Endothelial cell of umbilical vein (primary cell): ENCODE data around the gene AGBL5. TPM values are rescaled to one million over a fixed set of nuclear protein-coding genes. Genes with fewer than 3 reads are reported as not detected.

Source experiments
- BruUV-seq: library from RNA; stranded (reverse); fragments of 400-500 nt; replicated peaks from 2 replicates; lab custom pipeline; 2021; lab: Mats Ljungman, UMichigan
- CTCF ChIA-PET: fragments of 300-600, 350-600 bp; sonication (Branson Sonifier 250); formaldehyde crosslinking; loops from one replicate; lab custom pipeline; 2021; ENCODE audit warnings: antibody characterized with exemption, inconsistent platforms; lab: Charles Lee
- POLR2A ChIA-PET: fragments of 300-600, 350-600 bp; sonication (Branson Sonifier 250); formaldehyde crosslinking; loops from one replicate; lab custom pipeline; 2021; ENCODE audit warnings: antibody characterized with exemption, inconsistent platforms; lab: Charles Lee
- DNase-seq: peaks from one replicate; pipeline ENCODE4 v3.0.0-alpha.2; 2011; ENCODE audit warnings: low read depth, low spot score
- FAIRE-seq: peaks from 2 replicates; lab custom pipeline; 2011; peaks lifted over from hg19 to GRCh38; lab: Jason Lieb, UNC
- H2AFZ ChIP-seq: 2 replicates; pipeline ENCODE4 v1.6.0; 2012; ENCODE audit warnings: low read depth, low read length, control low read depth, inconsistent platforms
- H3K27ac ChIP-seq: 2 replicates; pipeline ENCODE4 v1.5.1; 2011; ENCODE audit warnings: low read depth, mild to moderate bottlenecking, control low read depth, low read length, moderate library complexity; ENCODE audit not compliant: insufficient read depth
- H3K27me3 ChIP-seq, 2 experiments: 2 replicates each; pipeline versions ENCODE4 v1.6.0 to v1.6.1; 2011; ENCODE audit warnings: low read length in 2 of 2, mixed read lengths in 1 of 2; ENCODE audit not compliant: control insufficient read depth in 2 of 2, insufficient read depth in 2 of 2
- H3K36me3 ChIP-seq, 2 experiments: 2 replicates in 1 of 2; 3 replicates in 1 of 2; pipeline ENCODE4 v1.5.1; 2011; ENCODE audit warnings: low read length in 2 of 2, mild to moderate bottlenecking in 1 of 2, moderate library complexity in 1 of 2; ENCODE audit not compliant: control insufficient read depth in 2 of 2, insufficient read depth in 2 of 2; ENCODE audit errors: extremely low read depth in 1 of 2
- H3K4me1 ChIP-seq: 3 replicates; pipeline ENCODE4 v1.5.1; 2011; ENCODE audit warnings: mild to moderate bottlenecking, low read length; ENCODE audit not compliant: control insufficient read depth, insufficient read depth; ENCODE audit errors: extremely low read depth
- H3K4me2 ChIP-seq: 2 replicates; pipeline ENCODE4 v1.6.1; 2011; ENCODE audit warnings: low read length, control low read depth, mixed read lengths; ENCODE audit not compliant: insufficient read depth
- H3K4me3 ChIP-seq, 3 experiments: fragments of 200-600 bp in 1 of 3; sonication (generic), shearing (Covaris generic) in 1 of 3; replicated peaks in 1 of 3; 2 replicates each; pipeline ENCODE4 v1.5.1; 2011 to 2016; ENCODE audit warnings: control low read depth in 3 of 3, low read length in 3 of 3, mild to moderate bottlenecking in 2 of 3, inconsistent platforms in 1 of 3, low read depth in 1 of 3, moderate library complexity in 1 of 3; ENCODE audit not compliant: insufficient read depth in 1 of 3
- H3K79me2 ChIP-seq: 2 replicates; pipeline ENCODE4 v1.6.0; 2012; ENCODE audit warnings: low read length, inconsistent platforms; ENCODE audit not compliant: control insufficient read depth, insufficient read depth
- H3K9ac ChIP-seq: replicated peaks from 2 replicates; pipeline ENCODE3; 2011; ENCODE audit warnings: low read length, control low read depth; ENCODE audit not compliant: insufficient read depth; ENCODE audit errors: extremely low read depth
- H3K9me1 ChIP-seq: replicated peaks from 3 replicates; pipeline ENCODE4 v1.6.0; 2011; ENCODE audit warnings: mild to moderate bottlenecking, low read length; ENCODE audit not compliant: control insufficient read depth, insufficient read depth; ENCODE audit errors: extremely low read depth
- H3K9me3 ChIP-seq: replicated peaks from 2 replicates; pipeline ENCODE4 v1.5.1; 2012; ENCODE audit warnings: low read length, inconsistent platforms; ENCODE audit not compliant: control insufficient read depth, insufficient read depth
- H4K20me1 ChIP-seq: replicated peaks from 2 replicates; pipeline ENCODE3; 2011; ENCODE audit warnings: mild to moderate bottlenecking, low read length; ENCODE audit not compliant: control insufficient read depth, insufficient read depth; ENCODE audit errors: extremely low read depth
- FOS ChIP-seq: IDR thresholded peaks from 2 replicates; pipeline ENCODE4 v1.6.1; 2011; ENCODE audit warnings: mild to moderate bottlenecking, low read length, moderate library complexity, borderline replicate concordance; ENCODE audit not compliant: insufficient read depth
- GATA2 ChIP-seq: IDR thresholded peaks from 2 replicates; pipeline ENCODE4 v1.7.0; 2011; ENCODE audit warnings: low read depth, mild to moderate bottlenecking, moderate library complexity, mixed read lengths, low read length; ENCODE audit not compliant: insufficient read length, insufficient read depth
- JUN ChIP-seq: IDR thresholded peaks from 2 replicates; pipeline ENCODE4 v1.6.1; 2011; ENCODE audit warnings: borderline replicate concordance, low read depth; ENCODE audit not compliant: insufficient read length, insufficient read depth
- MAX ChIP-seq: IDR thresholded peaks from 2 replicates; pipeline ENCODE4 v1.6.1; 2011; ENCODE audit not compliant: insufficient read depth, insufficient read length
- POLR2A ChIP-seq: IDR thresholded peaks from 2 replicates; pipeline ENCODE4 v1.6.1; 2012; ENCODE audit warnings: low read depth, mild to moderate bottlenecking, control low read depth, low read length
- POLR2AphosphoS5 ChIP-seq: IDR thresholded peaks from 2 replicates; pipeline ENCODE4 v1.6.1; 2012; ENCODE audit warnings: low read depth, mild to moderate bottlenecking, control low read depth, low read length, moderate library complexity; ENCODE audit not compliant: insufficient read depth
- dilution Hi-C: fragments of 300-500 bp; cut with MboI; formaldehyde crosslinking; loops from one replicate; pipeline ENCODE4 v1.15.0; 2019; ENCODE audit warnings: low sequenced_read_pairs; ENCODE audit not compliant: extremely low pct_ligation_motif_present
- intact Hi-C: fragments of 100-400 bp; cut with micrococcal nuclease; formaldehyde crosslinking; loops from one replicate; pipeline ENCODE4 v1.10.0; 2022
- polyA plus RNA-seq, 4 experiments: library from polyadenylated mRNA; depleted of rRNA in 3 of 4; stranded (reverse) in 3 of 4; unstranded in 1 of 4; fragments of >200 nt; gene quantifications; 2 replicates each; pipeline versions ENCODE4 v1.2.1 to v1.2.3, GENCODE V29; 2011 to 2012; ENCODE audit warnings: missing spikeins in 1 of 4
- total RNA-seq: library from RNA; stranded (reverse); gene quantifications from 2 replicates; pipeline ENCODE4 v1.2.3, GENCODE V29; 2021

AGBL5 gene
- total and polyA plus RNA-seq, 2 donors (not counting 3 experiments of a cell fraction or from before 2014, with no cell fraction given) = 28.2 to 41.9 TPM

DNA sequence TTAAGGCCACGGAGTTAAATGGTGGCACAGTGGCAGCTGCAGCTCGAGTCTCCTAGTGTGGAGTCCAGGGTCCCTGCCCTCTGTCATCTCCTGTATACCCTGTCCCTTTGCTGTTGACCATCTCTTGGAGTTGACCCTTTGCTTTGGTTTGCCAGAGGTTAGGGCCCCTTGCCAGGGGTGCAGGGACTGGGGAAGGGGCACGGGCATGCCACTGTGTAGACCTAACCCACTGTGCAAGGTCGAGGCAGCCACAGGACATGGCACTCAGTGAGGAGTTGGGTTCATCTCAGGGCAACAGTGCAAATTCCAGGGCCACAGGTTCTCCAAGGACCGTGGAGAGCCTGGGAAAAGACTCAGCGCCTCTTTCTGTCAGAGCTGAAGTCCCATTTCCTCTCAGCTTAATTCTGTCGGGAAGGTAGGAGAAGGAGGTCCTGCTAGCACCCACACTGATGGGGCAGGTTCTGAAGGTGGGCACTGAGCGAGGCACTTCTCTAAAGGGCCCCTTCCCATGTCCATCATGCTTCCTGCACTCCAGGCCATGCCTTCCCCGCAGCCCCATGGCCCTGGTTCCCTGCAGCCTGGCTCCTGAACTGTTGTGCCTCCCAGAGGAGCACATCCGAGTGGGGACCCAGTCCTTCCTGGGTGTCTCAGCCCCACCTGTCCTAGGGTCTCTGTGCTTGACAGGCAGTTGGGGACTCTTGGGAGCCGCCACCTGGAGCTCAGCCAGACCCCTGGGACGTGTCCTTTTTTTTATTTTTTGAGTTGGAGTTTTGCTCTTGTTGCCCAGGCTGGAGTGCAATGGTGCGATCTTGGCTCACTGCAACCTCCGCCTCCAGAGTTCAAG lies 37.9 kb downstream of the AGBL5 start:
- Histone ChIP-seq H3K9ac (no peak overlapping the region), H3K79me2 (no peaks in the 10 kb centered on the region), H3K9me3 (no peaks in the 10 kb centered on the region), H2AFZ (no peak overlapping the region), H4K20me1 (no peaks in the 10 kb centered on the region), H3K36me3 (no peaks in the 10 kb centered on the region), H3K27ac (no peak overlapping the region), H3K4me3 (no peak overlapping the region), H3K4me2 (no peak overlapping the region), H3K4me1 (peaks cover 5% of the 10 kb centered on the region), H3K27me3 (no peaks in the 10 kb centered on the region), H3K9me1 (no peaks in the 10 kb centered on the region)
- POLR2A ChIA-PET = no interaction called here
- dilution Hi-C loops (no loop called here), intact Hi-C loops (loop anchor here (5.0 kb wide), 1 partner anchor 242 kb away; the partner anchor contains the start of gene DPYSL5)
- BruUV-seq = no TSS peak
- TF ChIP-seq JUN = no peak
- TF ChIP-seq POLR2A = no peak
- no peak for TF ChIP-seq MAX
- no peak for TF ChIP-seq POLR2AphosphoS5
- no peak for TF ChIP-seq GATA2
- TF ChIP-seq FOS = no peak
- FAIRE-seq = no peak
- CTCF ChIA-PET = interaction anchor here (0.6 to 2.5 kb wide), 4 partner anchors 7 to 127 kb away, joined by 3 to 14 read pairs (median 3); no protein-coding TSS in a partner anchor
- no peak for DNase-seq
